Activated T-helper 17 cell treated with anti-CD3 and anti-CD28 coated beads, Interleukin-2, amount 50 U/mL, for 72 hours (primary cell): ENCODE measurements around the gene SRRD. TPM values are rescaled to one million over a fixed set of nuclear protein-coding genes. Genes with fewer than 3 reads are reported as not detected.

ENCODE experiments used
- ATAC-seq: fragments of 150-1000 bp; cut with Tn5 transposase; replicated peaks from 2 replicates; pipeline ENCODE4 v1.10.0; 2021; ENCODE audit warnings: mild to moderate bottlenecking, moderate library complexity
- H3K27ac Mint-ChIP-seq: one replicate; pipeline ENCODE4 v1.8.0; 2022; ENCODE audit warnings: mixed read lengths
- H3K27me3 Mint-ChIP-seq: one replicate; pipeline ENCODE4 v1.8.0; 2022; ENCODE audit warnings: mixed read lengths
- H3K36me3 Mint-ChIP-seq: one replicate; pipeline ENCODE4 v1.8.0; 2022; ENCODE audit warnings: low read depth, mild to moderate bottlenecking, mixed read lengths
- H3K4me1 Mint-ChIP-seq: one replicate; pipeline ENCODE4 v1.8.0; 2022; ENCODE audit warnings: mixed read lengths
- H3K4me3 Mint-ChIP-seq: one replicate; pipeline ENCODE4 v1.8.0; 2022; ENCODE audit warnings: mild to moderate bottlenecking, mixed read lengths
- H3K9me3 Mint-ChIP-seq: one replicate; pipeline ENCODE4 v1.8.0; 2022; ENCODE audit warnings: mixed read lengths
- total RNA-seq, 2 donors: library from RNA; stranded (reverse); gene quantifications; one replicate each; pipeline ENCODE4 v1.2.3, GENCODE V29; 2022

SRRD gene
- total RNA-seq, 2 donors from 2014 or later, result 22.2 to 40.3 TPM

- ATAC-seq, result no peak
- Mint-ChIP-seq H3K36me3 (peaks cover 83% of the 10 kb centered on the region), H3K27ac (no peak overlapping the region), H3K27me3 (no peaks in the 10 kb centered on the region), H3K4me3 (no peak overlapping the region), H3K9me3 (no peaks in the 10 kb centered on the region), H3K4me1 (no peaks in the 10 kb centered on the region)
These were observed 20.0 kb upstream of the SRRD start for GRCh38 chr22:26463688-26464087.

GRCh38 chr22:26464312-26464711 is 19.4 kb upstream of the SRRD start:
- Mint-ChIP-seq H3K27me3 (no peaks in the 10 kb centered on the region), H3K9me3 (no peaks in the 10 kb centered on the region), H3K4me1 (no peaks in the 10 kb centered on the region), H3K27ac (no peak overlapping the region), H3K36me3 (peaks cover 89% of the 10 kb centered on the region), H3K4me3 (no peak overlapping the region)
- ATAC-seq, result no peak

- Mint-ChIP-seq H3K27me3 (no peaks in the 10 kb centered on the region), H3K27ac (no peak overlapping the region), H3K4me3 (no peak overlapping the region), H3K36me3 (peaks cover 89% of the 10 kb centered on the region), H3K9me3 (no peaks in the 10 kb centered on the region), H3K4me1 (no peaks in the 10 kb centered on the region)
- no peak for ATAC-seq
These were observed 17.5 kb upstream of the SRRD start for GRCh38 chr22:26466196-26466595.

- Mint-ChIP-seq H3K27ac (peak overlapping the region; percentile 16), H3K27me3 (no peaks in the 10 kb centered on the region), H3K4me3 (no peak overlapping the region), H3K4me1 (no peaks in the 10 kb centered on the region), H3K9me3 (no peaks in the 10 kb centered on the region), H3K36me3 (peaks cover 100% of the 10 kb centered on the region)
- ATAC-seq, result no peak
These were observed 12.9 kb upstream of the SRRD start for GRCh38 chr22:26470807-26471206.

- ATAC-seq, result no peak
- no peaks in the 10 kb centered on the region for H3K9me3 Mint-ChIP-seq
- no peak overlapping the region for H3K27ac Mint-ChIP-seq
- H3K4me3 Mint-ChIP-seq, result no peak overlapping the region
- H3K4me1 Mint-ChIP-seq, result peaks cover 1% of the 10 kb centered on the region
- no peaks in the 10 kb centered on the region for H3K27me3 Mint-ChIP-seq
- peaks cover 96% of the 10 kb centered on the region for H3K36me3 Mint-ChIP-seq
These were observed 12.2 kb upstream of the SRRD start for GRCh38 chr22:26471522-26471921.

- Mint-ChIP-seq H3K4me1 (peaks cover 19% of the 10 kb centered on the region), H3K27ac (no peak overlapping the region), H3K27me3 (no peaks in the 10 kb centered on the region), H3K4me3 (no peak overlapping the region), H3K36me3 (peaks cover 95% of the 10 kb centered on the region), H3K9me3 (no peaks in the 10 kb centered on the region)
- peak; percentile 34 for ATAC-seq
These were observed 9.0 kb upstream of the SRRD start for GRCh38 chr22:26474682-26475081.

GRCh38 chr22:26476705-26477340 is 6.9 kb upstream of the SRRD start:
- H3K27me3 Mint-ChIP-seq, result no peaks in the 10 kb centered on the region
- H3K27ac Mint-ChIP-seq, result peak overlapping the region; percentile 33
- H3K36me3 Mint-ChIP-seq, result peaks cover 88% of the 10 kb centered on the region
- no peaks in the 10 kb centered on the region for H3K9me3 Mint-ChIP-seq
- ATAC-seq, result peak; percentile 36
- H3K4me1 Mint-ChIP-seq, result peaks cover 33% of the 10 kb centered on the region
- peak overlapping the region; percentile 68 for H3K4me3 Mint-ChIP-seq

- peak overlapping the region; percentile 33 for H3K27ac Mint-ChIP-seq
- H3K36me3 Mint-ChIP-seq, result peaks cover 84% of the 10 kb centered on the region
- H3K4me1 Mint-ChIP-seq, result peaks cover 38% of the 10 kb centered on the region
- H3K4me3 Mint-ChIP-seq, result peak overlapping the region; percentile 68
- no peak for ATAC-seq
- H3K9me3 Mint-ChIP-seq, result no peaks in the 10 kb centered on the region
- no peaks in the 10 kb centered on the region for H3K27me3 Mint-ChIP-seq
These were observed 6.3 kb upstream of the SRRD start for GRCh38 chr22:26477341-26477731.

GRCh38 chr22:26479043-26479791 is 4.5 kb upstream of the SRRD start:
- Mint-ChIP-seq H3K27ac (peak overlapping the region; percentile 76), H3K4me3 (peak overlapping the region; percentile 91), H3K4me1 (peaks cover 44% of the 10 kb centered on the region), H3K27me3 (no peaks in the 10 kb centered on the region), H3K9me3 (no peaks in the 10 kb centered on the region), H3K36me3 (peaks cover 66% of the 10 kb centered on the region)
- ATAC-seq, result no peak

- H3K4me1 Mint-ChIP-seq, result peaks cover 45% of the 10 kb centered on the region
- no peaks in the 10 kb centered on the region for H3K27me3 Mint-ChIP-seq
- ATAC-seq, result no peak
- H3K4me3 Mint-ChIP-seq, result peak overlapping the region; percentile 91
- H3K36me3 Mint-ChIP-seq, result peaks cover 58% of the 10 kb centered on the region
- no peaks in the 10 kb centered on the region for H3K9me3 Mint-ChIP-seq
- peak overlapping the region; percentile 93 for H3K27ac Mint-ChIP-seq
These were observed 3.7 kb upstream of the SRRD start for GRCh38 chr22:26479792-26480610.

- Mint-ChIP-seq H3K36me3 (peaks cover 56% of the 10 kb centered on the region), H3K27me3 (no peaks in the 10 kb centered on the region), H3K4me1 (peaks cover 51% of the 10 kb centered on the region), H3K4me3 (peak overlapping the region; percentile 91), H3K27ac (peak overlapping the region; percentile 93), H3K9me3 (no peaks in the 10 kb centered on the region)
- no peak for ATAC-seq
These were observed 3.1 kb upstream of the SRRD start for GRCh38 chr22:26480611-26480932.

GRCh38 chr22:26481112-26481693 is 2.5 kb upstream of the SRRD start:
- no peaks in the 10 kb centered on the region for H3K27me3 Mint-ChIP-seq
- H3K27ac Mint-ChIP-seq, result peak overlapping the region; percentile 93
- H3K4me1 Mint-ChIP-seq, result peaks cover 56% of the 10 kb centered on the region
- H3K36me3 Mint-ChIP-seq, result peaks cover 60% of the 10 kb centered on the region
- ATAC-seq, result no peak
- H3K4me3 Mint-ChIP-seq, result peak overlapping the region; percentile 91
- H3K9me3 Mint-ChIP-seq, result no peaks in the 10 kb centered on the region

- peak; percentile 41 for ATAC-seq
- H3K36me3 Mint-ChIP-seq, result peaks cover 60% of the 10 kb centered on the region
- H3K27me3 Mint-ChIP-seq, result no peaks in the 10 kb centered on the region
- H3K27ac Mint-ChIP-seq, result peak overlapping the region; percentile 93
- peak overlapping the region; percentile 91 for H3K4me3 Mint-ChIP-seq
- H3K4me1 Mint-ChIP-seq, result peaks cover 56% of the 10 kb centered on the region
- H3K9me3 Mint-ChIP-seq, result no peaks in the 10 kb centered on the region
These were observed 2.0 kb upstream of the SRRD start for GRCh38 chr22:26481694-26482093.

- Mint-ChIP-seq H3K27me3 (no peaks in the 10 kb centered on the region), H3K4me3 (peak overlapping the region; percentile 91), H3K9me3 (no peaks in the 10 kb centered on the region), H3K4me1 (peaks cover 51% of the 10 kb centered on the region), H3K27ac (peak overlapping the region; percentile 93), H3K36me3 (peaks cover 60% of the 10 kb centered on the region)
- ATAC-seq, result no peak
These were observed 1.5 kb upstream of the SRRD start for GRCh38 chr22:26482161-26482560.
